HG03039 (cell line): Measurements from ENCODE around the gene PLEKHM3.
"Not testable (repeated sequence)": the region's sequence is repeated elsewhere in the genome, so short reads cannot be mapped to it uniquely, and the experiment has no call there.

Experiments
- ATAC-seq: cut with Tn5 transposase; IDR thresholded peaks from one replicate; pipeline ENCODE4 v1.9.1; 2021; ENCODE audit warnings: mild to moderate bottlenecking, moderate library complexity; ENCODE audit not compliant: unreplicated experiment

Gene PLEKHM3

DNA sequence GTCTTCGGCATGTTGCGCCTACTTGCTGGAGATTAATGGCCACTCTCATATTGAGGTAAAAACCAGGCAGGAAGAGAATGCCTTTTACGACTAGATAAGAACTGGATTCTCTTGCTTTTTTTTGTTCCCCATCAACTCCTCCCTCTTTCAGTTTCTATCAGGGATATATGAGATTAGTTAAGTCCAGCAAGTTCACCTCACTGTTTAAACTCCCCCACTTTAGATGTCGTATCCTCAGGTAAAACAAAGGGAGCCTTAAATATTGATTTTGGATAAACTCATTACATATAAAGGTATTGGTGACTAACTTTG is 98.4 kb downstream of the PLEKHM3 start:
- ATAC-seq = no peak

DNA sequence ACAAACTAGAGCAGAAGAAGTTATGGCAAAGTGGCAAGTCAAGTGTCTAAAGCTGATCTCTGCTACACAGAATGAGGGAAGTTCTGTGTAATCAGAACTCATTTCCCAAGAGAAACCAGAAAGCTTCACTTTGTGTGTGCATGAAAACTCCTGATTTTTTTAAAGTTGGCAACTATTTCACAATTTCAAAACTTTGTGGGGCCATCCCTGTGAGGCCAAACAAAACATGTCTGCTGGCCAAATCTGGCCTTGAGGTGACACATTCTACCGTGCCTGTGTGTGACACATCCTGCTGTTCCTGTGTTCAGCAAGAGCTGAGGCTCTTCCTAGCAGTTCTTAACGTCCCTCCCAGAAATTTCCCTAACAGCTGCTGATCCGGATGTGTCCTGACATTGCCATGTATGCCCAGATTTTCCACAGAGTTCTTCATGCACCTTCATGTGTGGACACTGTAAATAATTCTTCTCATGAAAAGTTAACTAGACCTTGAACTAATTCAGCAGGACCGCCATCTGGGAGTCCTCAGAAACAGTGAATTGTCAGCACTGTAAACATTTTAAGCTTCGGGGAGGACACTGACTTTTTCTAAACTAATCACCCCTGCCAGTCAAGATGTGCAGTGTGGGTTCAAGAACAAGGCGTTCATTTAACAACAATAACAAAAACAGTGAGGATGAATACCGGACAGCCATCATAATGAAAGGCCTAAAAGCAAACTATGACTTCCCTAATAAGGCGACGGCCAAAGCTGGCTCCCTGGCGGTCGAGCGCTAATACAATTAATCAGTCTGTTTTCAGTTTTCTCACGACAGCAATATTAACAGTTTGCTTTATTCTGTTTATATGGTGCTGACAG is 99.0 kb downstream of the PLEKHM3 start:
- ATAC-seq = no peak

GRCh38 chr2:207925601-207926000 is 99.7 kb downstream of the PLEKHM3 start:
- ATAC-seq = no peak

DNA sequence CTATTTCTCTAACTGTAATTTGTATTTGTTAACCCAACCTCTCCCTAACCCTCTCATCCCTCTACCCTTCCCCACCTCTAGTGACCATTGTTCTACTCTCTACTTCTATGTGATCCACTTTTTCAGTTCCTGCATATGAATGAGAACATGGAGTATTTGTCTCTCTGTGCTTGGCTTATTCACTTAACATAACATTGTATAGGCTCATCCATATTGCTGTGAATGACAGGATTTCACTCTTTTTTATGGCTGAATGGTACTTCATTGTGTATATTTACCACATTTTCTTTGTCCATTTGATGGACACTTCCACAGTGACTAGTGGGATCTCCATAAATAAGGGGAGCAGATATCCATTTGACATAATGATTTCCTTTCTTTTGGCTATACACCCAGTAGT is 103.7 kb downstream of the PLEKHM3 start:
- no peak for ATAC-seq

- no peak for ATAC-seq
These were observed 104.6 kb downstream of the PLEKHM3 start for GRCh38 chr2:207920721-207921120.

- ATAC-seq = no peak
These were observed 105.0 kb downstream of the PLEKHM3 start for GRCh38 chr2:207920321-207920720.

- no peak for ATAC-seq
These were observed 106.0 kb downstream of the PLEKHM3 start for GRCh38 chr2:207919164-207919919.

DNA sequence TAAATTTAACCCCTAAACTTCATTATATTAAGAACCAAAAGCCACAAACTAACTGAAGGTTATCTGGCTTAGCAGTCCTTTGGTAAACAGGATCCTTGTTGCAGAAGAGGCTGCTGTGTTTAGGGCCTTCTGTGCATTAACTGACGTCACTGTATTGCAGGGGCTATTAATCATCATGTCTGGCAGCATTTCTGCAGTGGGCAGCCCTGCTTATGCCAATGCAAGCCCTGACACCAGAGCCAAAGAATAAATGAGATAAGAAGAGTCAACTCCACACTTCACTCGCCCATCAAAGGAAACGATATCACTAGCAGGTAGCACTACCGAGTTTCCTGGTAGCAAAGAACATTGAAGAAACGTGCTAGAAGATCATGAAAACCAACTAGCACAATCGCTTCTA is 110.6 kb downstream of the PLEKHM3 start:
- ATAC-seq = no peak

DNA sequence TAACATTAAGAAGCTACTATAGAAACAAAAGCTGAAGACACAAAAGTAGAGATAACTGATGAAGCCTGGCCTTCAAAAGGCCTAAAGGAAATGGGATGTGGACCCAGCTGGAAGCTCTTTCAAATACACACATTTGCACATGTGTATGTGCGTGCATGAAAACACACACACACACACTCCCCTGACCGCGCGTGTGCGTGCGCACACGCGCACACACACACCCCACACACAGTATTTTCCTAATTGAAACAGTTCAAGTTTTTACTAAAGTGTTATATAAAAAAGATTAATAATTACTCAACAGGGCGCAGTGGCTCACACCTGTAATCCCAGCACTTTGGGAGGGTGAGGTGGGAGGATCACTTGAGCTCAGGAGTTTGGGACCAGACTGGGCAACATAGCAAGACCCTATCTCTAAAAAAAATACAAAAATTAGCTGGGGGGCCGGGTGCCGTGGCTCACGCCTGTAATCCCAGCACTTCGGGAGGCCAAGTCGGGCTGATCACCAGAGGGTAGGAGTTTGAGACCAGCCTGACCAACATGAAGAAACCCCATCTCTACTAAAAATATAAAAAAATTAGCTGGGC is 111.5 kb downstream of the PLEKHM3 start:
- no peak for ATAC-seq

DNA sequence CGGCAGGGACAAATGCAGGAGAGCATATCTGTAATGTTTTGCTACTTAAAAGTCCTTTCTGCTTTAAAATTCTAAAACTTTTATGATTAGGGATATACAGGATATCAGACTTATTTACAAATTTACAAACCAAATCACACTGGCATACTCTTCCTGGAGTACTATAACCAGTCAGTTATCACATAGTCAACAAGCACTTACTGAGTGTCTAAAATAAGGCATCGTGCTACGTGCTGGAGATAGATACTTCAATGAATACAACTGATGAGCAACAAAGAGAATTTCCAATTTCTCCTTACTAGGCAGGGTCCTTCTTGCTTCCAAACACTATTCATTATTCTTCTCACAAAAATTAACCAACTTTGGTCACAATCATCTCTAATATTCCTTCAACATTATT is 113.5 kb downstream of the PLEKHM3 start:
- ATAC-seq = no peak

DNA sequence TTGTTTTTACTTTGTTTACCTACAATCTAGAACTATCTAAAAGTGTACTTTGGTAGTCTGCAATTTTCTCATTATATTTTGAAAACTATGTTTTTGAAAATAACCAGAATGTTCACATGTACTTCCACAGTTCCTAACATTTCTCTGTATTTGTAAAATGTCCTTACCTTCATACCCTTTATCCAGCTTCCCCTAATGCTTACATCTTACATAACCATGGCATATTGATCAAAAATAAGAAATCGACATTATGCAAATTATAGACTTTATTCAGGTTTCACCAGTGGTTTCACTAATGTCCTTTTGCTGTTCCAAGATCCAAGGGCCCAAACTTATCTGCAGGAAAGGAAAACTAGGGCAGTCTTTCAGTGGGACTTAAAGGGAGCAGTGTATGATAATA is 114.1 kb downstream of the PLEKHM3 start:
- no peak for ATAC-seq

DNA sequence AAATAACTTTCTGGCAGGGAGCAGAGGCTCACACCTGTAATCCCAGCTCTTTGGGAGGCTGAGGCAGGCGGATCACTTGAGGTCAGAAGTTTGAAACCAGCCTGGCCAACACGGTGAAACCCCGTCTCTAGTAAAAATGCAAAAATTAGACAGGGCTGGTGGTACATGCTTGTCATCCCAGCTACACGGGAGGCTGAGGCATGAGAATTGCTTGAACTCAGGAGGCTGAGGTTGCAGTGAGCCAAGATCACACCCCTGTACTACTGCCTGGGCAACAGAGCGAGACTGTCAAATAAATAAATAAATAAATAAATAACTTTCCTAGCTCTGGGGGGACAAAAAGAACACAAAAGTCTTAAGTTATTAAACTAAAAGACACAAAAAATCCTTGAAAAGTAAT is 118.8 kb downstream of the PLEKHM3 start:
- ATAC-seq = not testable (repeated sequence)

- ATAC-seq = no peak
These were observed 119.8 kb downstream of the PLEKHM3 start for GRCh38 chr2:207905546-207905945.

DNA sequence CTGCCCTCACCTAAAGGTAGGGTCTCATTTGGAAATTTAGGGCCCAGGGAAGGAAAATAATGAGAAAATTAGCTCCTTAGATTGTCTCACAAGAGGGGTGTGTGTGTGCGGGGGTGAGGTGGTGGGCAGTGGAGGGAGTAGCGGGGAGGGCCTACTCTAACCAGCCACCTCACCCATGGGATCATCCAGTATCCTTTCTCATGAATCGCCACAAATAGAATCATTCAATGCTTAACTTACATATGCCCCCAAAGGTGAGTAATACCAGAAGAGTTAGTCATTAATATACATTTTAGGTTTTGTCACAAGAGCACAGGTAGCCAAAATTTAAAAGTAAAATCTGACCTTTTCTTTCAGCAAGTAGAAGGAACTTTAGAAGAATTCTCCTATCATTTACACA is 122.1 kb downstream of the PLEKHM3 start:
- ATAC-seq = no peak

GRCh38 chr2:207902821-207903220 is 122.5 kb downstream of the PLEKHM3 start:
- ATAC-seq = no peak

- no peak for ATAC-seq
These were observed 123.5 kb downstream of the PLEKHM3 start for GRCh38 chr2:207901829-207902228.

GRCh38 chr2:207901401-207901800 is 123.9 kb downstream of the PLEKHM3 start:
- ATAC-seq = no peak

DNA sequence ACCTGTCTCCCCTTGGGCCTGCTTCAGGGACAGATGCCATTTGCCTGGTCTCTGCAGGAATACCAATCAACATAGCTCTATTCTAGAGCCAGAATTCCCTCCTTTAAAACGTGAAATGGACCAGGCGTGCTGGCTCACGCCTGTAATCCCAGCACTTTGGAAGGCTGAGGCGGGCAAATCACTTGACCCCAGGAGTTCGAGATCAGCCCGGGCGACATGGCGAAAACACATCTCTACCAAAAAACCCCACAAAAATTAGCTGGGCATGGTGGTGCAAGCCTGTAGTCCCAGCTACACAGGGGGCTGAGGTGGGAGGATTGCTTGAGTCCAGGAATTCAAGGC is 127.0 kb downstream of the PLEKHM3 start:
- ATAC-seq = no peak

DNA sequence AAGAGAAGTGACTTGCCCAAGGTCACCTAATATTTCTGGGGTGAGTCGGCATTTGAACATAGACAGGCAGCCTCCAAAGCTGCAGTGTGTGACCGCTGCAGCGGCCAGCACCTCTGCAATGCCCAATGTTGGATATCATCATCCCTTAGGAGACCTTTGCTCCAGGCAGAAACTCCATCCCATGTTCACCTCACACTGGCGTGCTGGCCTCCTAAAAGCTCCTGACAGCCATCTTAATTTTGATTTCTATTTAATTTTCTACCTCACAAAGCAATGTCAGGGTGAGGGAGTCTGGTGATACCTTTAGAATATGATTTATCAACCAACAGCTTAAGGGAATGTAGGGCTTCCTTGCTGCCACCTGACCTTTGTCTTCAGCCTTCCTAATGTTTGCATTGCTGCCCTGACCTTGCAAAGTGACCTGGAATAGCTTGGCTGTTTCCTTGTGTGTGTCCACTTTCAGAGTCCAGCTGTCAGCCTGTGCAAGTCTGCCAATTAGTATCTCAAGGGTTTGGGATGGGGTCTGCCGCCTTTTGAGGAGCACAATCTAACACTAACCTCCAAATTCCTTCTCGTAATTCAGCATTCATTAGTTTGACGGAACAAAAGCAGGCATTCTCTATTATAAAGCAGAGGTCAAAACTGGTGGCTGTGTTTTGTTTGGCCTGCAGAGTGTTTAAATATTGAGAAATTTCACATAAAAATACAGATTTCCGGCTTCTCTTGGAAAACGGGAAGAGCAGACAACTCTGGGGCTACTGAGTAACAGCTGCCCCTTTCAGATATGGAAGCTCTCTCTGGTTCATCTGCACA is 127.6 kb downstream of the PLEKHM3 start:
- ATAC-seq = no peak

GRCh38 chr2:207896525-207897285 is 128.6 kb downstream of the PLEKHM3 start:
- ATAC-seq = no peak
